Nephron (organoid): Measurements from ENCODE around the gene ELMO1.
A peak's percentile ranks its signal among the peaks of the same experiment; 100 is the strongest.

Source experiments
- H3K27ac Mint-ChIP-seq, 3 experiments: 2 replicates each; pipeline ENCODE4 v1.8.0; 2020; ENCODE audit warnings: mixed read lengths in 3 of 3, mild to moderate bottlenecking in 2 of 3, moderate library complexity in 1 of 3
- H3K27me3 Mint-ChIP-seq: 2 replicates; pipeline ENCODE4 v1.8.0; 2021; ENCODE audit warnings: low read depth, mild to moderate bottlenecking, moderate library complexity, mixed read lengths
- H3K36me3 Mint-ChIP-seq: 2 replicates; pipeline ENCODE4 v1.8.0; 2020; ENCODE audit warnings: low read depth, mixed read lengths
- H3K4me1 Mint-ChIP-seq: 2 replicates; pipeline ENCODE4 v1.8.0; 2020; ENCODE audit warnings: mixed read lengths
- H3K4me3 Mint-ChIP-seq, 3 experiments: 2 replicates each; pipeline ENCODE4 v1.8.0; 2020; ENCODE audit warnings: mild to moderate bottlenecking in 3 of 3, mixed read lengths in 3 of 3, moderate library complexity in 2 of 3
- H3K9me3 Mint-ChIP-seq: 2 replicates; pipeline ENCODE4 v1.8.0; 2020; ENCODE audit warnings: mixed read lengths
- TF ChIP-seq, protein P1 (sequence below), 3 experiments: fragments of 200-600 bp; sonication (generic); IDR thresholded peaks; one replicate each; pipeline ENCODE4 v1.5.0; 2021; ENCODE audit warnings: antibody characterized with exemption in 3 of 3; ENCODE audit not compliant: unreplicated experiment in 3 of 3

The ELMO1 gene

GRCh38 chr7:37248396-37248861 lies 200.2 kb downstream of the ELMO1 start:
- Mint-ChIP-seq H3K27me3 (no peaks in the 10 kb centered on the region), H3K9me3 (peaks cover 3% of the 10 kb centered on the region), H3K36me3 (no peaks in the 10 kb centered on the region), H3K4me3 (peak overlapping the region in 1 of 3 experiments; percentile 1), H3K27ac (peak overlapping the region; percentile 7 to 82 (median 80)), H3K4me1 (peaks cover 30% of the 10 kb centered on the region)
- TF ChIP-seq, protein P1, sequence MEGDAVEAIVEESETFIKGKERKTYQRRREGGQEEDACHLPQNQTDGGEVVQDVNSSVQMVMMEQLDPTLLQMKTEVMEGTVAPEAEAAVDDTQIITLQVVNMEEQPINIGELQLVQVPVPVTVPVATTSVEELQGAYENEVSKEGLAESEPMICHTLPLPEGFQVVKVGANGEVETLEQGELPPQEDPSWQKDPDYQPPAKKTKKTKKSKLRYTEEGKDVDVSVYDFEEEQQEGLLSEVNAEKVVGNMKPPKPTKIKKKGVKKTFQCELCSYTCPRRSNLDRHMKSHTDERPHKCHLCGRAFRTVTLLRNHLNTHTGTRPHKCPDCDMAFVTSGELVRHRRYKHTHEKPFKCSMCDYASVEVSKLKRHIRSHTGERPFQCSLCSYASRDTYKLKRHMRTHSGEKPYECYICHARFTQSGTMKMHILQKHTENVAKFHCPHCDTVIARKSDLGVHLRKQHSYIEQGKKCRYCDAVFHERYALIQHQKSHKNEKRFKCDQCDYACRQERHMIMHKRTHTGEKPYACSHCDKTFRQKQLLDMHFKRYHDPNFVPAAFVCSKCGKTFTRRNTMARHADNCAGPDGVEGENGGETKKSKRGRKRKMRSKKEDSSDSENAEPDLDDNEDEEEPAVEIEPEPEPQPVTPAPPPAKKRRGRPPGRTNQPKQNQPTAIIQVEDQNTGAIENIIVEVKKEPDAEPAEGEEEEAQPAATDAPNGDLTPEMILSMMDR (IDR thresholded peaks at IDR 0.05; ENCODE audit: unreplicated experiment in 3 of 3) = no peak

GRCh38 chr7:37247861-37248260 lies 200.8 kb downstream of the ELMO1 start:
- peak overlapping the region in 2 of 3 experiments; percentile 1 to 13 for H3K4me3 Mint-ChIP-seq

DNA sequence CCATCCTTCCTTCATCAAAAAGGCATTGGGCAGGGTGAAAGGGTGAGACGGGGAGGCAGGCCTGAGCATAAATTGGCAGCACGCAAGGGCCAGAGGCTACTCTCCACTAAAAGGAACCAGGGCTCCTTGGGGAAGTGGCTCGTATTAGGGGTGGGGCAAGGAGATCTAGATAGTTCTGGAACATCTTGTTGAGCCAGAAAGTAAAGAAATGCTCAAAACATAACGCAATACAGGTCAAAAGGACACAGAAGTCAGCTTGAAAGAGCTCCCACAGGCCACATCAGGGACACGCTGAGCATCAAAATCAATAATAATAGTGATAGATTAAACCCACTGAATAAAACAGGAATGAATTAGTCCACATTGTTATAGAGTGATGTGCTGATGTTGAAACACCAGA lies 203.1 kb downstream of the ELMO1 start:
- Mint-ChIP-seq H3K9me3 (peaks cover 12% of the 10 kb centered on the region), H3K36me3 (no peaks in the 10 kb centered on the region), H3K4me1 (peaks cover 22% of the 10 kb centered on the region), H3K27me3 (no peaks in the 10 kb centered on the region), H3K27ac (no peak overlapping the region), H3K4me3 (no peak overlapping the region)
- TF ChIP-seq, protein P1 (IDR thresholded peaks at IDR 0.05; ENCODE audit: unreplicated experiment in 3 of 3) = no peak

More at GRCh38 chr7:37247861-37248260, 200.8 kb downstream of the ELMO1 start:
- peaks cover 30% of the 10 kb centered on the region for H3K4me1 Mint-ChIP-seq
- no peaks in the 10 kb centered on the region for H3K27me3 Mint-ChIP-seq
- H3K36me3 Mint-ChIP-seq = no peaks in the 10 kb centered on the region
- peaks cover 3% of the 10 kb centered on the region for H3K9me3 Mint-ChIP-seq
- H3K27ac Mint-ChIP-seq = peak overlapping the region; percentile 7 to 82 (median 80)
- TF ChIP-seq, protein P1 (IDR thresholded peaks at IDR 0.05; ENCODE audit: unreplicated experiment in 3 of 3) = no peak

DNA sequence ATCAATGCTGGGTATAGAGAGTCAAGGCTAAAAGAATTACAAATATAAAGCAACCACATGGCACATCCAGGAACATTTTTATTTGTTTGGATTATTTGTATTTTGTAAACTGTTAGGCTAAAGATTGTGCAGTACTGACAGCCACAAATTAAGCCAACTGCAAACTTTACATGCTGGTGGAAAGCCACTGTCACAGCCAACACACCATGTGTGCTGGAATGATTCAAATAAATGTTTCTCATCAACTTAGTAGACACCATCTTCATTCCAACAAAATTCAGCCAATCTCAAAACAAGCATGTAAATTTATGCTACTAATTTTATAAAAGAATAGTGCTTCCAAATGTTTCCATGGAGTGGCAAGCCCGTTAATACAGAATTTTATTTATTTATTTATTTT lies 211.8 kb downstream of the ELMO1 start:
- Mint-ChIP-seq H3K4me3 (no peak overlapping the region), H3K36me3 (no peaks in the 10 kb centered on the region), H3K27ac (no peak overlapping the region), H3K27me3 (no peaks in the 10 kb centered on the region), H3K4me1 (peaks cover 10% of the 10 kb centered on the region), H3K9me3 (peaks cover 6% of the 10 kb centered on the region)
- TF ChIP-seq, protein P1 (IDR thresholded peaks at IDR 0.05; ENCODE audit: unreplicated experiment in 3 of 3) = no peak

- peaks cover 2% of the 10 kb centered on the region for H3K9me3 Mint-ChIP-seq
These were observed 212.9 kb downstream of the ELMO1 start for GRCh38 chr7:37235813-37236212.

DNA sequence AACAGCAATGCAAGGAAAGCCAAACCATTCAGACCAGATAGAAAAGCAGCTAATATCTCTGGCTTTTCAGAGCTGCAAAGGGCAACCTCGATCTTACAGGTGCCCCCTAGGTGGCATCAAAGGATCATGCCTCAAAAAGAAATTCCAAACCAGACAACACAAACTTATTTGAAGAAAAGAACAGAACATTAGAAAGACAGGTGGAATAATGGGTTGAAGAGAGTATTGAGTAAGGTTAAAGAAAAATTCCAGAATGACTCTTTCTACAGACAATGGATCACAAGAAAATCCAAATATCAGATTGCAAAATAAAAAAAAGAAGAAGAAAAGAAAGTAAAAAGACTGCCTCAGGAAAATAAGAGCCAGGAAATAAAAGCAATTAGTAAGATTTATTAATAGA lies 213.7 kb downstream of the ELMO1 start:
- Mint-ChIP-seq H3K36me3 (no peaks in the 10 kb centered on the region), H3K27ac (no peak overlapping the region), H3K4me1 (peaks cover 10% of the 10 kb centered on the region), H3K9me3 (peaks cover 2% of the 10 kb centered on the region), H3K4me3 (no peak overlapping the region), H3K27me3 (no peaks in the 10 kb centered on the region)
- TF ChIP-seq, protein P1 (IDR thresholded peaks at IDR 0.05; ENCODE audit: unreplicated experiment in 3 of 3) = peak; percentile 60 to 69 (median 64)

More at GRCh38 chr7:37235813-37236212, 212.9 kb downstream of the ELMO1 start:
- Mint-ChIP-seq H3K36me3 (no peaks in the 10 kb centered on the region), H3K4me3 (no peak overlapping the region), H3K27ac (no peak overlapping the region), H3K27me3 (no peaks in the 10 kb centered on the region), H3K4me1 (peaks cover 10% of the 10 kb centered on the region)
- TF ChIP-seq, protein P1 (IDR thresholded peaks at IDR 0.05; ENCODE audit: unreplicated experiment in 3 of 3) = no peak
